Measurements from ENCODE around the gene KCNJ6.

The KCNJ6 gene

DNA sequence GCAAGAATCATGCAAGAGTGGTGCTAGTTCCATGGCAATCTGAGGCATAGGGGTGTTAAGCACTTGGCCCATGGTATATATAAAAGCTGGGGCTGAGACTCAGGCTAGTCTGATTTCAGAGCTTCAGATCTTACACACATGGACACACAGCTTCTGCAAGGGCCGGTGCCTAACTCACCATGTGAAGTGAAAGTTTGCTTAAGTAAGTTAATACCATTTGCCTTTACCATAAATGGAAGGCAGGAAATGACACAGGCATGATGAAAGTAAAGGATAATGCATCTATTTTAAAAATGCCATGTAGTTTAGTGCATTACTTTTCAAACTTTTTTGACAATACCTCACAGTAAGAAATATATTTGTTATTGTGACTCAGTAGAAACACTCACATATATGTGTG, 122.6 kb downstream of the KCNJ6 start:
- Histone ChIP-seq H3K9me3 (ENCODE audit: insufficient read depth, low read depth, low read length) (no peaks in the 10 kb centered on the region), H3K36me3 (ENCODE audit: insufficient read depth, low read length) (no peaks in the 10 kb centered on the region), H3K27ac (ENCODE audit: low read depth, low read length) (no peak overlapping the region), H3K9ac (ENCODE audit: low read depth, low read length) (no peak overlapping the region), H3K4me3 (ENCODE audit: low read length) (no peak overlapping the region), H3K27me3 (ENCODE audit: insufficient read depth, low read length) (no peaks in the 10 kb centered on the region), H3K4me1 (ENCODE audit: insufficient read depth, low read length) (no peaks in the 10 kb centered on the region)
- WGBS = 89% methylated on average over 1 of the region's 1 CpG

DNA sequence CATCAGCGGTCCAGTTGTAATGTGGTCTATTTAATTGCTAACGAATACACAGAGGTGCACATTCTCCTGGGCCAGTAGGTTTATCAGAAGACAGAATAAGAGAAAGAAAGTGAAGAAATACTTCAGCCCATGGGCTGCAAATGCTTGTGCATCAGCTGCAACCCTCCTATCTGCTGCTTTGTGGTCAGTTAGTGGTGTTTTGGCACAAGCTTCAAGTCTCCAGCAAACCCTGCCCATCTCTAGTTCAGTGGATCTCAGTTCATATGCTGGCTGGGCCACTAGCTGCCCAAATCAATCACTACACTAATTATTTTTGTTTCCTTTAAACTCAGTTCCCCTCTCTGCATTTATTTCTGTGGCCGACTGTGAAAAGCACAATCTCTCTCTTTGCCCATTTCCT, 124.2 kb downstream of the KCNJ6 start:
- 90% methylated on average over 3 of the region's 3 CpGs for whole genome bisulfite sequencing
- no peak overlapping the region for H3K4me3 ChIP-seq (ENCODE audit: low read length)

DNA sequence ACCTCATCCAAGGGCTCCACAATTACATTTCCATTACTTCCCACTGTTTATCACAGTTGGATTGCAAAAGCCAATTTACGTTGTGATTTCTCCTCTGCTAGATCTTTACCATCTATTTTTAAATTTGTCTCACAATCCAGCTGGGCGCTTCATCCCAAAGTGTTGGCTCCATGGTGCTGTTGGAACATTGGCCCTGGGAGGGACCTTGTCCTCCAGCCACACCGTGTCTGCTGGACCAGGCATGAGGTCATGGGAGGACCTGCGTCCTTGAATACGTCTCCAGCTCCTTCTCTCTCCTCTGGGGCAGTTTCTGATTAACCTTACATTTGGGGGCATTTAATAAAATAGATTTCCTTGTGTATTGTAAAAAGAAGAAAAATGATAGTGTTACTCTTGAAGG, 125.4 kb downstream of the KCNJ6 start:
- Histone ChIP-seq H3K9ac (ENCODE audit: low read depth, low read length) (no peak overlapping the region), H3K4me1 (ENCODE audit: insufficient read depth, low read length) (no peaks in the 10 kb centered on the region), H3K27me3 (ENCODE audit: insufficient read depth, low read length) (no peaks in the 10 kb centered on the region), H3K4me3 (ENCODE audit: low read length) (no peak overlapping the region), H3K27ac (ENCODE audit: low read depth, low read length) (no peak overlapping the region), H3K9me3 (ENCODE audit: insufficient read depth, low read depth, low read length) (no peaks in the 10 kb centered on the region), H3K36me3 (ENCODE audit: insufficient read depth, low read length) (no peaks in the 10 kb centered on the region)
- WGBS = 87% methylated on average over 5 of the region's 5 CpGs

More for the DNA sequence above, 124.2 kb downstream of the KCNJ6 start:
- no peak overlapping the region for H3K9ac ChIP-seq (ENCODE audit: low read depth, low read length)
- no peaks in the 10 kb centered on the region for H3K4me1 ChIP-seq (ENCODE audit: insufficient read depth, low read length)
- H3K9me3 ChIP-seq (ENCODE audit: insufficient read depth, low read depth, low read length) = no peaks in the 10 kb centered on the region
- no peaks in the 10 kb centered on the region for H3K27me3 ChIP-seq (ENCODE audit: insufficient read depth, low read length)
- H3K27ac ChIP-seq (ENCODE audit: low read depth, low read length) = no peak overlapping the region
- H3K36me3 ChIP-seq (ENCODE audit: insufficient read depth, low read length) = no peaks in the 10 kb centered on the region

DNA sequence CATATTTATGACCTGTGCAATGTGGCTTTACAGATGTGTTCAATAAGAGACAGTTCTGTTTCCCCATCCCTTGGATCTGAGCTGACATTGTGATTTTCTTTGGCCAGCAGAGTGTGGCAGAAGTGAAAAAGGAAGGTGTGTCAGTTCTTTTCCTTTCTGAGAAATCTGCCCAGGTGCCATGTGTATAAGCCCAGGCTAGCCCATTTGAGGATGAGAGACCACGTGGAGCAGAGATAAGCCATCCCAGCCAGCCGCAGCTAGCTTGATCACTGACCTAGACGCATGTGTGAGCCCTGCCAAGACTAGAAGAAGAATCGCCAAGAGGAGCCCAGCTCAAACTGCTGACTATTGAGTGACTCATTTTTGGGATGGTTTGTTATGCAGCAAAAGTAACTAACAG, 127.8 kb downstream of the KCNJ6 start:
- H3K27me3 ChIP-seq (ENCODE audit: insufficient read depth, low read length) = no peaks in the 10 kb centered on the region
- 89% methylated on average over 4 of the region's 4 CpGs for WGBS
- H3K4me3 ChIP-seq (ENCODE audit: low read length) = no peak overlapping the region
- no peaks in the 10 kb centered on the region for H3K36me3 ChIP-seq (ENCODE audit: insufficient read depth, low read length)
- no peak overlapping the region for H3K9ac ChIP-seq (ENCODE audit: low read depth, low read length)
- H3K4me1 ChIP-seq (ENCODE audit: insufficient read depth, low read length) = no peaks in the 10 kb centered on the region
- H3K27ac ChIP-seq (ENCODE audit: low read depth, low read length) = no peak overlapping the region
- H3K9me3 ChIP-seq (ENCODE audit: insufficient read depth, low read depth, low read length) = no peaks in the 10 kb centered on the region

- no peak overlapping the region for H3K27ac ChIP-seq (ENCODE audit: low read depth, low read length)
- H3K9ac ChIP-seq (ENCODE audit: low read depth, low read length) = no peak overlapping the region
- 0 out of 2 replicates have a peak, but pooled peaks cover 2% of the 10 kb centered on the region for H3K9me3 ChIP-seq (ENCODE audit: insufficient read depth, low read depth, low read length)
- no peaks in the 10 kb centered on the region for H3K27me3 ChIP-seq (ENCODE audit: insufficient read depth, low read length)
- no peaks in the 10 kb centered on the region for H3K36me3 ChIP-seq (ENCODE audit: insufficient read depth, low read length)
- no peaks in the 10 kb centered on the region for H3K4me1 ChIP-seq (ENCODE audit: insufficient read depth, low read length)
- WGBS = 83% methylated on average over 1 of the region's 1 CpG
- no peak overlapping the region for H3K4me3 ChIP-seq (ENCODE audit: low read length)
These were observed 128.8 kb downstream of the KCNJ6 start for GRCh38 chr21:37787456-37787855.

DNA sequence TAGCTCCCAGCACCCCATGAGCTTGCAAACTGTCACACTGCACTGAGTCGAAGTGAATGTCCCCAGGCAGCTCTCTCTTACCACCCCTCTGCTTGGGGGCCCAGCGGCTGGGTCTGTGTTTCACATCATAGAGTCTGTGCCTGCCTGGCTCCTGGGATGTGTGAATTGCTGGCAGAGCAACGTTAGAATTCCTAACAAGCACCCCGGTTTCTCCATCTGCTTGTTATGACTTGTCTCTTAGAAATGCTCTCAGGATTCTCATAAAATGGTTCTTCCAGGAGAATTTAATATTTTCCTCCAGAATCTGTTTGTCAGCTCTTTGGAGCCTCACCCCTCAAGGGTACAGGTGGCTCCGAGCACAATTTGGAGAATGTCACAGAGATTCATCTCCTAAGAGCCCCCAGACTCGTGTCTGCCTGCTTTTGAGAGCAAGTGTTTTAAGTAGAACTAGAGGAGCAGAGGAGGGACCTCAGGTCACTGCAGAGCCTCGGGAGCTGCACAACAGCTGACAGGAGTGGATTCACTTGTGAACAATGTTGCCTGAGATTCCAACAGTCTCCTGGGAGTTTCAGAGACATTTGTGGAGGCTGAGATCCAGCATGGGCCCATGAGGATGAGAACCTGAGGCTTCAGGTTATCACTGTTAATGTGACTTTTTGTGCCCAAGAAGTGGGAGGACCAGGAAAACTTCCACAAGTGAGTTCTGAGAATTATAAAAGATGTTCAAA, 131.5 kb downstream of the KCNJ6 start:
- Histone ChIP-seq H3K9ac (ENCODE audit: low read depth, low read length) (no peak overlapping the region), H3K27me3 (ENCODE audit: insufficient read depth, low read length) (no peaks in the 10 kb centered on the region), H3K27ac (ENCODE audit: low read depth, low read length) (no peak overlapping the region)

DNA sequence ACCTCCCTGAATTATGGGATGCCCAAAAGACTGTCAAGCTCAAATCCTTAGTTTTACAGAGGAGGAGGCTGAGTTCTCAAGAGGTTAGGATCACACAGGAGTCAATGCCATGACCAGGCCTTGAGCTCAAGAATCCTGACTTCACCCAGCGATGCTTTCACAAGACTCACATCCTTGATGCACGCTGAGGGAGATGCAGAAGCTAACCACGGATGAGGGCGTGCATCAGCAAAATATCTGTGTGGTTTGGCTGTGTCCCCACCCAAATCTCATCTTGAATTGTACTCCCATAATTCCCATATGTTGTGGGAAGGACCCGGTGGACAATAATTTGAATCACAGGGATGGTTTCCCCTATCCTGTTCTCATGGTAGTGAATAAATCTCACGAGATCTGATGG, 133.2 kb downstream of the KCNJ6 start:
- Histone ChIP-seq H3K27ac (ENCODE audit: low read depth, low read length) (no peak overlapping the region), H3K9me3 (ENCODE audit: insufficient read depth, low read depth, low read length) (0 out of 2 replicates have a peak, but pooled peaks cover 10% of the 10 kb centered on the region), H3K27me3 (ENCODE audit: insufficient read depth, low read length) (no peaks in the 10 kb centered on the region), H3K36me3 (ENCODE audit: insufficient read depth, low read length) (no peaks in the 10 kb centered on the region), H3K4me3 (ENCODE audit: low read length) (no peak overlapping the region), H3K9ac (ENCODE audit: low read depth, low read length) (no peak overlapping the region), H3K4me1 (ENCODE audit: insufficient read depth, low read length) (no peaks in the 10 kb centered on the region)
- 93% methylated on average over 6 of the region's 6 CpGs for WGBS

More for the DNA sequence above, 131.5 kb downstream of the KCNJ6 start:
- H3K4me1 ChIP-seq (ENCODE audit: insufficient read depth, low read length) = no peaks in the 10 kb centered on the region
- 0 out of 2 replicates have a peak, but pooled peaks cover 10% of the 10 kb centered on the region for H3K9me3 ChIP-seq (ENCODE audit: insufficient read depth, low read depth, low read length)
- no peaks in the 10 kb centered on the region for H3K36me3 ChIP-seq (ENCODE audit: insufficient read depth, low read length)
- H3K4me3 ChIP-seq (ENCODE audit: low read length) = no peak overlapping the region
- 91% methylated on average over 7 of the region's 7 CpGs for WGBS

GRCh38 chr21:37780991-37781983, 135.0 kb downstream of the KCNJ6 start:
- Histone ChIP-seq H3K9me3 (ENCODE audit: insufficient read depth, low read depth, low read length) (0 out of 2 replicates have a peak, but pooled peaks cover 10% of the 10 kb centered on the region), H3K9ac (ENCODE audit: low read depth, low read length) (no peak overlapping the region), H3K27me3 (ENCODE audit: insufficient read depth, low read length) (no peaks in the 10 kb centered on the region), H3K4me1 (ENCODE audit: insufficient read depth, low read length) (no peaks in the 10 kb centered on the region), H3K36me3 (ENCODE audit: insufficient read depth, low read length) (no peaks in the 10 kb centered on the region), H3K4me3 (ENCODE audit: low read length) (no peak overlapping the region), H3K27ac (ENCODE audit: low read depth, low read length) (no peak overlapping the region)
- WGBS = 90% methylated on average over 13 of the region's 15 CpGs

DNA sequence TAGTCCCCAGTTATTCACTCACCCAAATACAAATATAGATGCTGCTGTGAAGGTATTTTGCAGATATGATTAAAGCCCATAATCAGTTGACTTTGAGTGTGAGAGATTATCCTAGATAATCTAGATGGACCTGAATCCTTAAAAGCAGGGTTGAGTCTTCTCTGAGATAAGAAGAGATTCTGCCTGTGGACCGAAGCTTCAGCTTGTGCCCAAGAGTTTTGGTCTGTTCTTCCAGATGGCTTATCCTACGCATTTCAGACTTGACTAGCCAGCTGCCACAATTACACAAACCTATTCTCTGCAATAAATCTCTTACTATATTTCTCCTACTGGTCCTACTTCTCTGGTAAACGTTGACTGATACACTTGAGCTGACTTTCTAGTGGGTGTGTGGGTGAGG, 145.1 kb downstream of the KCNJ6 start:
- WGBS = 91% methylated on average over 3 of the region's 3 CpGs
- H3K9ac ChIP-seq (ENCODE audit: low read depth, low read length) = no peak overlapping the region

DNA sequence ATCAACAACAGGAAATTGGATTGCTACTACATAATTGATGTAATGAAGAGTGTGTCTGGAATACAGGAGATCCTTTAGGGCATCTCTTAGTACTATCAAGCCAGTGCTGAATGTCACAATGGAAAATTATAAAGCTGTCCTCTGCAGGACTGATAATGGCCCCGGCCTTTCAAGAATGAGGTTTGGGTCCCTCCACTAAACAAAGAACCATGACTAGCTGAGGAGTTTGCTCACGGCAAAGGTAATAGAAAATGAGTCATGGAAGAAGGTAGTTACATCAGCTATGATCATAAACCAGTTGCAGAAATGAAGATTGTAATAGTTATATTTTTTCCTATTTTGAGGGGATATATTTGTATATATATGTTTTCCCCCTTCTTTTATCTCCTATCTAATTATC, 145.8 kb downstream of the KCNJ6 start:
- Histone ChIP-seq H3K9ac (ENCODE audit: low read depth, low read length) (no peak overlapping the region), H3K4me3 (ENCODE audit: low read length) (no peak overlapping the region), H3K27me3 (ENCODE audit: insufficient read depth, low read length) (no peaks in the 10 kb centered on the region), H3K36me3 (ENCODE audit: insufficient read depth, low read length) (no peaks in the 10 kb centered on the region), H3K9me3 (ENCODE audit: insufficient read depth, low read depth, low read length) (peaks cover 3% of the 10 kb centered on the region; the same call in 1 of the 2 replicates), H3K27ac (ENCODE audit: low read depth, low read length) (no peak overlapping the region), H3K4me1 (ENCODE audit: insufficient read depth, low read length) (peaks cover 8% of the 10 kb centered on the region; the same call in 1 of the 2 replicates)
- WGBS = 94% methylated on average over 2 of the region's 2 CpGs

More for the DNA sequence above, 145.1 kb downstream of the KCNJ6 start:
- H3K27me3 ChIP-seq (ENCODE audit: insufficient read depth, low read length) = no peaks in the 10 kb centered on the region
- no peak overlapping the region for H3K4me3 ChIP-seq (ENCODE audit: low read length)
- H3K9me3 ChIP-seq (ENCODE audit: insufficient read depth, low read depth, low read length) = peaks cover 3% of the 10 kb centered on the region; the same call in 1 of the 2 replicates
- H3K36me3 ChIP-seq (ENCODE audit: insufficient read depth, low read length) = no peaks in the 10 kb centered on the region
- no peak overlapping the region for H3K27ac ChIP-seq (ENCODE audit: low read depth, low read length)
- H3K4me1 ChIP-seq (ENCODE audit: insufficient read depth, low read length) = peaks cover 8% of the 10 kb centered on the region; the same call in 1 of the 2 replicates

DNA sequence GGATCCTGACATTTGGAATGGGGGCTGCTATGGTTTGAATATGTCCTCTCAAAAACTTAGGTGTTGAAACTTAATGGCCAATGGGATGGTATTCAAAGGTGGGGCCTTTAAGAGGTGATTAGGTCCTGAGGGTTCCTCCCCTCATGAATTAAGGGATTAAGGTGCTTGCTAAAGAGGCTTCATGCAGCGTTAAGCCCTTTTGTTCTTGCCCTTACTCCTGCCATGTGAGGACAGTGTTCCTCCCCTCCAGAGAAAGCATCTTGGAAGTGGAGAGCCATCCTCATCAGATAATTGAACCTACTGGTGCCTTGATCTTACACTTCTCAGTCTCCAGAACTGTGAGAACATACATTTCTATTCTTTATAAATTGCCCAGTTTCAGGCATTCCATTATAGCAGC, 146.6 kb downstream of the KCNJ6 start:
- WGBS = 11% methylated on average over 1 of the region's 1 CpG

More for the DNA sequence above, 146.6 kb downstream of the KCNJ6 start:
- Histone ChIP-seq H3K4me1 (ENCODE audit: insufficient read depth, low read length) (peaks cover 8% of the 10 kb centered on the region; the same call in 1 of the 2 replicates), H3K4me3 (ENCODE audit: low read length) (no peak overlapping the region), H3K9ac (ENCODE audit: low read depth, low read length) (no peak overlapping the region), H3K9me3 (ENCODE audit: insufficient read depth, low read depth, low read length) (peaks cover 3% of the 10 kb centered on the region; the same call in 1 of the 2 replicates), H3K27me3 (ENCODE audit: insufficient read depth, low read length) (no peaks in the 10 kb centered on the region), H3K36me3 (ENCODE audit: insufficient read depth, low read length) (no peaks in the 10 kb centered on the region), H3K27ac (ENCODE audit: low read depth, low read length) (no peak overlapping the region)
